ENCODE results near the gene URGCP. TPM values are rescaled to one million over a fixed set of nuclear protein-coding genes. Genes with fewer than 3 reads are reported as not detected.
"Not testable (repeated sequence)": the region's sequence is repeated elsewhere in the genome, so short reads cannot be mapped to it uniquely, and the experiment has no call there.

URGCP gene
- total RNA-seq, 4 donors from 2014 or later, result 27.0 to 51.3 (median 40.0) TPM

GRCh38 chr7:43905956-43906330 is 453 bp downstream of the URGCP start:
- Histone ChIP-seq H3K27ac (replicated peaks in 1 of 4) (peak overlapping the region; percentile 91 to 93 (median 92)), H3K4me1 (peaks cover 36 to 53% (median 48%) of the 10 kb centered on the region in 4 donors), H3K36me3 (peaks cover 0 to 6% (median 0%) of the 10 kb centered on the region in 4 donors), H3K9me3 (no peaks in the 10 kb centered on the region), H3K27me3 (no peaks in the 10 kb centered on the region), H3K4me3 (peak overlapping the region; percentile 79 to 96 (median 86))
- no peak for DNase-seq (ENCODE audit: extremely low spot score)
- under 1% methylated on average over 25 of the region's 43 CpGs for WGBS
- intact Hi-C loops (cut with DNase I), result loop anchor here (1.0 to 5.0 kb wide), 2 partner anchors 18 to 34 kb away; no protein-coding TSS in a partner anchor
- TF ChIP-seq EP300 (IDR thresholded peaks at IDR 0.05) (no peak), POLR2A (IDR thresholded peaks at IDR 0.05; ENCODE audit: low read depth) (no peak), POLR2AphosphoS5 (IDR thresholded peaks at IDR 0.05) (no peak), CTCF (IDR thresholded peaks at IDR 0.05) (no peak)

- Histone ChIP-seq H3K4me3 (peak overlapping the region; percentile 79 to 96 (median 86)), H3K4me1 (peaks cover 41 to 58% (median 51%) of the 10 kb centered on the region in 4 donors), H3K27ac (replicated peaks in 1 of 4) (peak overlapping the region; percentile 91 to 93 (median 92)), H3K27me3 (no peaks in the 10 kb centered on the region), H3K36me3 (peaks cover 0 to 6% (median 0%) of the 10 kb centered on the region in 4 donors), H3K9me3 (no peaks in the 10 kb centered on the region)
- intact Hi-C loops (cut with DNase I), result loop anchor here (1.0 to 5.0 kb wide), 2 partner anchors 19 to 33 kb away; no protein-coding TSS in a partner anchor
- no peak for TF ChIP-seq POLR2AphosphoS5 (IDR thresholded peaks at IDR 0.05)
- no peak for TF ChIP-seq CTCF (IDR thresholded peaks at IDR 0.05)
- no peak for TF ChIP-seq EP300 (IDR thresholded peaks at IDR 0.05)
- no peak for TF ChIP-seq POLR2A (IDR thresholded peaks at IDR 0.05; ENCODE audit: low read depth)
- DNase-seq (ENCODE audit: extremely low spot score), result no peak
- WGBS, result 30% methylated on average over 8 of the region's 8 CpGs
These were observed 1.0 kb downstream of the URGCP start for GRCh38 chr7:43905209-43905946.

- TF ChIP-seq POLR2A (IDR thresholded peaks at IDR 0.05; ENCODE audit: low read depth) (no peak), POLR2AphosphoS5 (IDR thresholded peaks at IDR 0.05) (no peak), EP300 (IDR thresholded peaks at IDR 0.05) (no peak), CTCF (IDR thresholded peaks at IDR 0.05) (no peak)
- peak overlapping the region; percentile 91 to 93 (median 92) for H3K27ac ChIP-seq (replicated peaks in 1 of 4)
- H3K4me3 ChIP-seq, result peak overlapping the region in 3 of 4 donors; percentile 82 to 96 (median 90)
- no peak for DNase-seq (ENCODE audit: extremely low spot score)
- H3K27me3 ChIP-seq, result no peaks in the 10 kb centered on the region
- WGBS, result 90% methylated on average over 5 of the region's 5 CpGs
- intact Hi-C loops (cut with DNase I), result loop anchor here (1.0 to 5.0 kb wide), 2 partner anchors 20 to 32 kb away; no protein-coding TSS in a partner anchor
- peaks cover 42 to 59% (median 51%) of the 10 kb centered on the region in 4 donors for H3K4me1 ChIP-seq
- H3K36me3 ChIP-seq, result peaks cover 0 to 6% (median 2%) of the 10 kb centered on the region in 4 donors
- H3K9me3 ChIP-seq, result no peaks in the 10 kb centered on the region
These were observed 1.7 kb downstream of the URGCP start for GRCh38 chr7:43904533-43905208.

- intact Hi-C loops (cut with DNase I), result no loop called here
- Histone ChIP-seq H3K36me3 (peaks cover 0 to 6% (median 3%) of the 10 kb centered on the region in 4 donors), H3K27me3 (no peaks in the 10 kb centered on the region), H3K4me3 (no peak overlapping the region), H3K27ac (replicated peaks in 1 of 4) (peak overlapping the region in 1 of 4 donors; percentile 39), H3K4me1 (peaks cover 50 to 64% (median 59%) of the 10 kb centered on the region in 4 donors), H3K9me3 (no peaks in the 10 kb centered on the region)
- no peak for TF ChIP-seq POLR2A (IDR thresholded peaks at IDR 0.05; ENCODE audit: low read depth)
- TF ChIP-seq CTCF (IDR thresholded peaks at IDR 0.05), result no peak
- no peak for TF ChIP-seq EP300 (IDR thresholded peaks at IDR 0.05)
- TF ChIP-seq POLR2AphosphoS5 (IDR thresholded peaks at IDR 0.05), result no peak
- DNase-seq (ENCODE audit: extremely low spot score), result no peak
- 92% methylated on average over 5 of the region's 5 CpGs for WGBS
These were observed 3.8 kb downstream of the URGCP start for GRCh38 chr7:43902542-43903054.

GRCh38 chr7:43898571-43898970 is 7.8 kb downstream of the URGCP start:
- 98% methylated on average over 2 of the region's 2 CpGs for WGBS
- DNase-seq (ENCODE audit: extremely low spot score); H3K36me3 ChIP-seq; intact Hi-C loops (cut with DNase I); H3K27ac ChIP-seq (replicated peaks in 1 of 4); H3K4me3 ChIP-seq; H3K27me3 ChIP-seq; H3K9me3 ChIP-seq: not testable (repeated sequence)
- H3K4me1 ChIP-seq, result peaks cover 27 to 45% (median 36%) of the 10 kb centered on the region in 4 donors
